BE2C (cell line): ENCODE results near the gene RAB34. TPM values are rescaled to one million over a fixed set of nuclear protein-coding genes. Genes with fewer than 3 reads are reported as not detected.

Source experiments
- DNase-seq: peaks from one replicate; pipeline ENCODE4 v3.0.0-alpha.2; 2020
- H3K27me3 ChIP-seq: fragments of 250-450 bp; sonication (Bioruptor Pico); 2 replicates; pipeline ENCODE4 v1.5.1; 2020; ENCODE audit warnings: mild to moderate bottlenecking
- H3K36me3 ChIP-seq: fragments of 250-450 bp; sonication (Bioruptor Pico); 2 replicates; pipeline ENCODE4 v1.5.1; 2020; ENCODE audit warnings: mild to moderate bottlenecking
- H3K4me1 ChIP-seq: fragments of 250-450 bp; sonication (Bioruptor Pico); 2 replicates; pipeline ENCODE4 v1.5.1; 2020
- H3K4me3 ChIP-seq: 2 replicates; pipeline ENCODE4 v1.5.1; 2011; ENCODE audit warnings: low read depth, low read length
- H3K9me3 ChIP-seq: fragments of 250-450 bp; sonication (Bioruptor Pico); 2 replicates; pipeline ENCODE4 v1.5.1; 2020
- polyA plus RNA-seq: library from polyadenylated mRNA; unstranded; fragments of >200 nt; gene quantifications from one replicate; pipeline ENCODE4 v1.2.1, GENCODE V29; 2012; ENCODE audit warnings: low read depth, missing spikeins; ENCODE audit not compliant: insufficient read length, insufficient read depth
- TF ChIP-seq, protein P1 (sequence below): IDR thresholded peaks from 2 replicates; pipeline ENCODE4 v1.5.1; 2012; ENCODE audit warnings: mild to moderate bottlenecking, low read depth, low read length

Gene RAB34, protein sequence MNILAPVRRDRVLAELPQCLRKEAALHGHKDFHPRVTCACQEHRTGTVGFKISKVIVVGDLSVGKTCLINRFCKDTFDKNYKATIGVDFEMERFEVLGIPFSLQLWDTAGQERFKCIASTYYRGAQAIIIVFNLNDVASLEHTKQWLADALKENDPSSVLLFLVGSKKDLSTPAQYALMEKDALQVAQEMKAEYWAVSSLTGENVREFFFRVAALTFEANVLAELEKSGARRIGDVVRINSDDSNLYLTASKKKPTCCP
- polyA plus RNA-seq, result not detected

DNA sequence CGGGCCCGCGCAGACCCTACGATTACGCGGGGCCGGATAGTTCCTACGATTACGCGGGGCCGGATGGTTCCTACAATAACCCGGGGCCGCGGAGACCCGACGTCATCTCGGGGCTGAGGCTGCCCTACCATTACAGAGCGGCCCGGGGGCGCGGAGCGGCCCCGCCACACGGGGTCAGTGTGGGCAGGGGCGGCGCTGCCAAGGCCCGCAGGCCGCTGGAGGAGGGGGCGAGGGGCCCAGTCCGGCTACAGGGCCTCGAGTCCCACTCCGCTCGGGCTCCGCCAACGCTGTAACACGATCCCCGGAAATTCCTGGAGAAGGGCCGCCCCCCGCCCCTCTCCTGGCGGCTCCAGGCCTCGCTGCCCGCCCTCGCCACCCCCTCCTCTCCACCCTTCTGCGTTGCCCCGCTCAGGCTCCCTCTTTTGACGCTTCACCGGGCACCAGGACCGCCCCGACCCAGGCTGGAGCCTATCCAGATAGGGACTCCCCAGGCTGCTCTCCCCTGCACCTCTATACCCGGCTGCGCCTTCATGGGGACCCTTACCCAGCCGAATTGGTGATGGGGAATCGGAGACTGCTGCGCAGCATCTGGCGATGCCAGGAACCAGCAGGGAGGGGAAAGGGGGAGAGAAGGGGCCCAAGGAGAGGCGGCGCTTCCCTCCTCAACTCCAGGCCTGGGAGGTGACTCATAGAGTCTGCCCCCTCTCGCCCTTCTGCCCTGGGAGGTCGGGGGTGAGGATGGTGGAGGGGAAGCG lies at the start of gene RAB34:
TSS of gene RAB34 (minus strand) at position 291 of the 755 bp plus-strand sequence. CDS start 602 bp downstream, outside the sequence.
- no peaks in the 10 kb centered on the region for H3K9me3 ChIP-seq
- peaks cover 29% of the 10 kb centered on the region for H3K36me3 ChIP-seq
- no peak for DNase-seq
- H3K27me3 ChIP-seq, result no peaks in the 10 kb centered on the region
- TF ChIP-seq, protein P1, sequence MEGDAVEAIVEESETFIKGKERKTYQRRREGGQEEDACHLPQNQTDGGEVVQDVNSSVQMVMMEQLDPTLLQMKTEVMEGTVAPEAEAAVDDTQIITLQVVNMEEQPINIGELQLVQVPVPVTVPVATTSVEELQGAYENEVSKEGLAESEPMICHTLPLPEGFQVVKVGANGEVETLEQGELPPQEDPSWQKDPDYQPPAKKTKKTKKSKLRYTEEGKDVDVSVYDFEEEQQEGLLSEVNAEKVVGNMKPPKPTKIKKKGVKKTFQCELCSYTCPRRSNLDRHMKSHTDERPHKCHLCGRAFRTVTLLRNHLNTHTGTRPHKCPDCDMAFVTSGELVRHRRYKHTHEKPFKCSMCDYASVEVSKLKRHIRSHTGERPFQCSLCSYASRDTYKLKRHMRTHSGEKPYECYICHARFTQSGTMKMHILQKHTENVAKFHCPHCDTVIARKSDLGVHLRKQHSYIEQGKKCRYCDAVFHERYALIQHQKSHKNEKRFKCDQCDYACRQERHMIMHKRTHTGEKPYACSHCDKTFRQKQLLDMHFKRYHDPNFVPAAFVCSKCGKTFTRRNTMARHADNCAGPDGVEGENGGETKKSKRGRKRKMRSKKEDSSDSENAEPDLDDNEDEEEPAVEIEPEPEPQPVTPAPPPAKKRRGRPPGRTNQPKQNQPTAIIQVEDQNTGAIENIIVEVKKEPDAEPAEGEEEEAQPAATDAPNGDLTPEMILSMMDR, result no peak
- H3K4me3 ChIP-seq, result no peak within 1 kb of the TSS
- H3K4me1 ChIP-seq, result no peaks in the 10 kb centered on the region

DNA sequence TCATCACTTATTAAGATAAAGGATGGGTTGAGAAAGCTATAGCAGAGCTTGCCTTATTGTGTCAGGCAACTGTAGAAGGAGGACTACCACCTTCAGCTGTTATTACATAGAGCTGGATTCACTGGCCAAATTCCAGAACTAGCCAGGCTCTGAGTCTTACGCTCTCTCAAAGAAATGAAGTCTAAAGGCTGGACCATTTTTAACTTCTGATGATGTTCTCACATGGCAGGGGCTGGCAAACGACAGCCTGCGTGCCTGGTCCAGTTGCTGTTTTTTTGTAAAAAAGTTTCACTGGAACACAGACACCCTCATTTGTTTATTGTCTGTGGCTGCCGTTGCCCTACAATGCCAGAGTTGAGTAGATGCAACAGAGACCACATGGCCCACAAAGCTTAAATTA lies 47.4 kb upstream of the RAB34 start:
- DNase-seq, result no peak
- TF ChIP-seq, protein P1, result no peak
- peaks cover 3% of the 10 kb centered on the region for H3K36me3 ChIP-seq

DNA sequence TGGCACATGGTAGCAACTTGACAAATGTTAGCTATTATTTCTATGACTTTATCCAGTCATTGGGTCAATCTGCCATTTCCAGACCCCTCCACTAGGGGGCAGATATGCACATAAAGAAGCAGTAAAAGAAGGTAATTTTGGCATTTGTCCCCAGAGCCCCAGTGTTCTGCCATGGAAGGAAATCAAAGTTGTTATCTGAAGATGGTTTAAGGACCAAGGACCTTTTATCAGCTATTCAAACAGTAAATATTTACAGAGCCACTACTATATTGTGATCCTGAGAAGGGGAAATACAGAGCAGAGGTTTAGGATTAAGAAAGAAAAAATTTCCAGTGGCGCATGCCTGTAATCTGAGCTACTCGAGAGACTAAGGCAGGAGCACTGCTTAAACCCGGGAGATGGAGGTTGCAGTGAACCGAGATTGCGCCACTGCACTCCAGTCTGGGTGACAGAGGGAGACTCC lies 46.2 kb upstream of the RAB34 start:
- peaks cover 6% of the 10 kb centered on the region for H3K36me3 ChIP-seq
- no peaks in the 10 kb centered on the region for H3K27me3 ChIP-seq
- TF ChIP-seq, protein P1, result peak; percentile 72
- peak; percentile 62 for DNase-seq
- no peaks in the 10 kb centered on the region for H3K9me3 ChIP-seq
- H3K4me3 ChIP-seq, result no peak overlapping the region
- H3K4me1 ChIP-seq, result no peaks in the 10 kb centered on the region

More for the DNA sequence above, 47.4 kb upstream of the RAB34 start:
- no peaks in the 10 kb centered on the region for H3K27me3 ChIP-seq
- no peaks in the 10 kb centered on the region for H3K9me3 ChIP-seq
- no peaks in the 10 kb centered on the region for H3K4me1 ChIP-seq
- no peak overlapping the region for H3K4me3 ChIP-seq

DNA sequence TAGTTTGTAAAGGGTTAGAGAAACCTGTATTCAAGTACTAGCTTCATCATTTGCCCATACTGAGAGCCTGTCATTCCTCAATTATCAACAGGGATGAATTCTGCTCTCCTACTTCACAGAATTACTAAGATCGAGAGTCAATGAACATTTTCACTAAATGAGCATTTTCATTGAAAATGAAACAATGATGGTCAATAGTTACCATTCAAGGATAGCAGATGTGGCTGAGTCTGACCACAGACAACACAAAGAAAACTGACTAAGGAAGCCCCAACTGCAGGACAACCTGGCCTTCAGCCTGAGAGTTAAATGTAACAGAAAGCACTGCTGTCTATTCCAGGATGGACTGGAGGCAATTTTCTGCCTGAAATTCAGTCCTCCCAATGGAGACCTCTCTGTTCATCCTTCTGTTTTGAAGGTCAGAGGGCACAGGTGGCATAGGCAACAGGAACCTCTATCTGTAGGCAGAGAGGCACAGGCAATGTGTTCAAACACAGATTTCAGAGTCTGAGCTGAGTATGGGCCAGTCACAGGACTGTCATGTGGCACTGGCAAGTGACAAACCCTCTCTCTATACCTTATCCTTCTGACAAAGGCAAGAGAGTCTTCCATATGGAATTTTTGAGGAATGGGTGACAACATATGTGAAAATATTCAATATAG lies 45.6 kb upstream of the RAB34 start:
- no peaks in the 10 kb centered on the region for H3K27me3 ChIP-seq
- no peaks in the 10 kb centered on the region for H3K4me1 ChIP-seq
- H3K9me3 ChIP-seq, result no peaks in the 10 kb centered on the region
- DNase-seq, result no peak
- TF ChIP-seq, protein P1, result no peak
- H3K36me3 ChIP-seq, result peaks cover 9% of the 10 kb centered on the region
- no peak overlapping the region for H3K4me3 ChIP-seq

DNA sequence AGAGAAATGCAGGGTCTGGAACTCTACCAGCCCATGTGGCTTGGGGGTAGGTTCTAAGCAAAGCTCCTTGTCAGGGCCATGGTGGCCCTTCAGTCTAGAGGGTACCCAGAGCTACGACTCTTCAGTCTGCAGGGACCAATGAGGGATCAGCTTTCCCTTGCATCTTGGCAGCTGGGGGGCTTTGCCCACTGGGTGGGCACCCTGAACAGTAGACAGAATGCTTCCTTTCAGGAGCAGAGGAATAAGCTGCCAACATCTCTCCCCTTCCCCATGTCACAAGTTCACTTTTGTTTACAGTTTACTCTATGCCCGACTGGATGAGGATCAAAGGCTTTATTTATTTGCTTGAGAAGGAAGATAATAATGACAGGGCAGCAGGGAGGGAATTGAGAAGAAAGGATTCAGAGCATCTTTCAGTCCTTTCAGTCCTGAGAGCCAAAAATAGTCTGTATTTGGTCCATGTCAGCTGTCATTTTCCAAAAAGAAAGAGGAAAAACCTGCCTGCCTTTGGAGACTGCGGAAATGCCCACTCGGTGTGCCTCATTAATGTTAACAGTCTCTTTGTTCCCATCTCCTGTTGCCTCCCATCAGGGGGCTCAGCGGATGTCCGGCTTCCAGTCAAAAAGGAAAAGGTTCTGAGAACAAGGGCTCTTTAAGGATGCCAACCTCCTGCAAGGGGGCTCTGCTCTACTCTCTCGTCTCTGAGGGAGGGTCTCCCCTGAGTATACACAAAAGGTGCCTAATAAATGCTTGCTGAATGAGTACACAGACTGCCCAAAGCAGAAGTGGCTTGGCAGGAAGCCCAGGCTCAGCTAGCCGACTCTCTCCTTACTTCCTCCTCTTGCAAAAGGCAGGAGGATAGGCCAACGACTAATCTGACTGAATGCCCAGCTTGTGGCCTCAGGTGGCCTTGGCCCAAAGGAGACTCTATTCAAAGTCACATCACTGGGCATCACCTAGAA lies 43.2 kb upstream of the RAB34 start:
- Histone ChIP-seq H3K36me3 (peaks cover 9% of the 10 kb centered on the region), H3K27me3 (no peaks in the 10 kb centered on the region), H3K4me3 (no peak overlapping the region), H3K9me3 (no peaks in the 10 kb centered on the region), H3K4me1 (no peaks in the 10 kb centered on the region)
- TF ChIP-seq, protein P1, result no peak
- no peak for DNase-seq
